Measurements from ENCODE around the gene METTL22.
A peak's percentile ranks its signal among the peaks of the same experiment; 100 is the strongest.

DNA sequence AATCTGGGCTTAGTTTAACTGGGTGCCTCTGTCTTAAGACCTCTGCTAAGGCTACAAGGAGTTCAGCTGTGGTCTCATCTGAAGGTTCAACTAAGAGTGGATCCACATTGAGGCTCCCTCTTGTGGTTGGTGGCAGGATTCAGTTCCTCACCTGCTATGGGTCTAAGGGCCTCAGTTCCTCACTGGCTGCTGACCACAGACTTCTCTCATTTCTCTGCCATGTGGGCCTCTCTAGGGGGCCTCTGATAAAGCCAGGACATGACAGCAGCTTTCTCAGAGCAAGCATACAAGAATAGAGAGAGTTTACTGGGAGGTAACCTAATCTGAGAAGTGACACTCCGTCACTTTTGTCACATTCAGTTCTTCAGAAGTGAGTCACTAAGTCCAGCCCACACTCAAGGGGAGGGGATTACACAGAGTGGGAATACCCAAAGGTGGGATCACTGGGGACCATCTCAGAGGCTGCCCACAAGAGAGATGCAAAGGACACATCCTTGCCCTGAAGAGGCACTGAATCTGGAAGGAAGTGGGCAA is 33.8 kb downstream of the METTL22 start:
- peak; percentile 9 for TF ChIP-seq CTCF (IDR thresholded peaks at IDR 0.05)
- TF ChIP-seq EZH2 (IDR thresholded peaks at IDR 0.05; ENCODE audit: borderline replicate concordance, insufficient read depth, low read depth, low read length, poor library complexity, severe bottlenecking): no peak

Data from B cell (primary cell).